IMR-90 (cell line): ENCODE measurements around the gene NR4A1. TPM values are rescaled to one million over a fixed set of nuclear protein-coding genes. Genes with fewer than 3 reads are reported as not detected.

Experiments used
- ATAC-seq: fragments of 200-7000 bp; cut with Tn5 transposase; 2 replicates; pipeline ENCODE4 v1.9.1; 2020; ENCODE audit warnings: low read depth, mild to moderate bottlenecking, moderate library complexity
- BruUV-seq: library from RNA; stranded (reverse); fragments of 400-500 nt; replicated peaks from 2 replicates; lab custom pipeline; 2021; lab: Mats Ljungman, UMichigan
- CTCF ChIA-PET: fragments of 300-600 bp; formaldehyde crosslinking; extraction: SDS; loops from one replicate; lab custom pipeline; 2021; ENCODE audit warnings: antibody characterized with exemption; lab: Yijun Ruan, JAX
- POLR2A ChIA-PET: fragments of 300-600 bp; sonication (Branson Sonifier 250); formaldehyde crosslinking; loops from one replicate; lab custom pipeline; 2022; ENCODE audit warnings: antibody characterized with exemption; ENCODE audit not compliant: unreplicated experiment; lab: Charles Lee
- DNase-seq: peaks from one replicate; pipeline ENCODE4 v3.0.0; 2013
- H2AFZ ChIP-seq: replicated peaks from 2 replicates; pipeline ENCODE3; 2013; ENCODE audit warnings: low read length, mild to moderate bottlenecking; ENCODE audit not compliant: poor library complexity
- H2AK5ac ChIP-seq: 2 replicates; pipeline ENCODE4 v1.6.1; 2013; ENCODE audit warnings: low read depth, low read length, inconsistent platforms
- H2AK9ac ChIP-seq: replicated peaks from 2 replicates; pipeline ENCODE3; 2013; ENCODE audit warnings: mild to moderate bottlenecking, low read depth, low read length, moderate library complexity; ENCODE audit not compliant: poor library complexity
- H2BK120ac ChIP-seq: 2 replicates; pipeline ENCODE4 v1.6.1; 2013; ENCODE audit warnings: low read depth, low read length, inconsistent platforms
- H2BK15ac ChIP-seq: 3 replicates; pipeline ENCODE4 v1.6.1; 2013; ENCODE audit warnings: low read depth, low read length, inconsistent platforms
- H2BK20ac ChIP-seq: 2 replicates; pipeline ENCODE4 v1.6.1; 2013; ENCODE audit warnings: low read depth, mild to moderate bottlenecking, inconsistent platforms, low read length, moderate library complexity
- H2BK5ac ChIP-seq: 2 replicates; pipeline ENCODE4 v1.6.1; 2013; ENCODE audit warnings: mild to moderate bottlenecking, low read depth, low read length, inconsistent platforms; ENCODE audit not compliant: poor library complexity, severe bottlenecking
- H3K14ac ChIP-seq: replicated peaks from 2 replicates; pipeline ENCODE4 v1.6.1; 2013; ENCODE audit warnings: low read depth, low read length, inconsistent platforms
- H3K18ac ChIP-seq: 2 replicates; pipeline ENCODE4 v1.6.1; 2013; ENCODE audit warnings: low read depth, low read length, control low read depth
- H3K23ac ChIP-seq: 2 replicates; pipeline ENCODE4 v1.6.1; 2013; ENCODE audit warnings: low read depth, low read length, inconsistent platforms
- H3K27ac ChIP-seq: 2 replicates; pipeline ENCODE4 v1.5.1; 2013; ENCODE audit warnings: mild to moderate bottlenecking, control low read depth, low read length; ENCODE audit not compliant: insufficient read depth
- H3K27me3 ChIP-seq: 2 replicates; pipeline ENCODE4 v1.6.1; 2013; ENCODE audit warnings: low read length; ENCODE audit not compliant: control insufficient read depth, insufficient read depth
- H3K36me3 ChIP-seq: 2 replicates; pipeline ENCODE4 v1.6.1; 2013; ENCODE audit warnings: low read length, mixed read lengths; ENCODE audit not compliant: control insufficient read depth, insufficient read depth
- H3K4ac ChIP-seq: 2 replicates; pipeline ENCODE4 v1.6.1; 2013; ENCODE audit warnings: low read depth, low read length, inconsistent platforms
- H3K4me1 ChIP-seq: 2 replicates; pipeline ENCODE4 v1.6.1; 2013; ENCODE audit warnings: low read length, mixed read lengths; ENCODE audit not compliant: control insufficient read depth, insufficient read depth
- H3K4me2 ChIP-seq: 2 replicates; pipeline ENCODE4 v1.6.1; 2013; ENCODE audit warnings: low read depth, mild to moderate bottlenecking, control low read depth, low read length, moderate library complexity
- H3K4me3 ChIP-seq: 2 replicates; pipeline ENCODE4 v1.5.1; 2013; ENCODE audit warnings: low read depth, mild to moderate bottlenecking, control low read depth, low read length, moderate library complexity; ENCODE audit not compliant: insufficient read depth
- H3K56ac ChIP-seq: 2 replicates; pipeline ENCODE4 v1.6.1; 2013; ENCODE audit warnings: low read length, inconsistent platforms; ENCODE audit not compliant: insufficient read depth; ENCODE audit errors: extremely low read depth
- H3K79me1 ChIP-seq, 2 experiments: 2 replicates each; pipeline ENCODE4 v1.6.1; 2013; ENCODE audit warnings: low read length in 2 of 2, inconsistent platforms in 1 of 2, low read depth in 1 of 2
- H3K9ac ChIP-seq: 2 replicates; pipeline ENCODE4 v1.6.1; 2013; ENCODE audit warnings: low read depth, low read length, control low read depth
- H3K9me1 ChIP-seq: 2 replicates; pipeline ENCODE4 v1.6.1; 2013; ENCODE audit warnings: low read length, inconsistent platforms; ENCODE audit not compliant: insufficient read depth
- H3K9me3 ChIP-seq: 2 replicates; pipeline ENCODE4 v1.6.1; 2013; ENCODE audit warnings: low read length; ENCODE audit not compliant: control insufficient read depth, insufficient read depth
- H4K20me1 ChIP-seq: 2 replicates; pipeline ENCODE4 v1.6.1; 2013; ENCODE audit warnings: low read length, inconsistent platforms; ENCODE audit not compliant: insufficient read depth
- H4K5ac ChIP-seq: 2 replicates; pipeline ENCODE4 v1.6.1; 2013; ENCODE audit warnings: mild to moderate bottlenecking, low read depth, low read length, control low read depth
- H4K8ac ChIP-seq, 2 experiments: 2 replicates each; pipeline ENCODE4 v1.6.1; 2013; ENCODE audit warnings: low read depth in 2 of 2, low read length in 2 of 2, control low read depth in 1 of 2, inconsistent platforms in 1 of 2
- H4K91ac ChIP-seq: 2 replicates; pipeline ENCODE4 v1.6.1; 2013; ENCODE audit warnings: low read depth, low read length, inconsistent platforms; ENCODE audit not compliant: insufficient read depth
- FOS ChIP-seq: fragments of 150-350 bp; IDR thresholded peaks from 2 replicates; pipeline ENCODE4 v1.6.1; 2016; ENCODE audit warnings: low read depth, low read length
- MAZ ChIP-seq: IDR thresholded peaks from 2 replicates; pipeline ENCODE4 v1.6.1; 2012; ENCODE audit warnings: low read depth, mild to moderate bottlenecking, low read length, improper control_type of control experiment, moderate library complexity, borderline replicate concordance
- MXI1 ChIP-seq: IDR thresholded peaks from 2 replicates; pipeline ENCODE4 v1.6.1; 2012; ENCODE audit warnings: low read depth, mild to moderate bottlenecking, low read length, moderate library complexity, borderline replicate concordance
- RCOR1 ChIP-seq: IDR thresholded peaks from 2 replicates; pipeline ENCODE4 v1.6.1; 2012; ENCODE audit warnings: mild to moderate bottlenecking, low read length, improper control_type of control experiment; ENCODE audit not compliant: insufficient replicate concordance
- SMC3 ChIP-seq: fragments of 150-350 bp; IDR thresholded peaks from 2 replicates; pipeline ENCODE4 v1.6.1; 2016; ENCODE audit warnings: low read depth, mild to moderate bottlenecking, antibody characterized with exemption, low read length, moderate library complexity
- USF2 ChIP-seq: fragments of 150-350 bp; IDR thresholded peaks from 2 replicates; pipeline ENCODE4 v1.6.1; 2017; ENCODE audit warnings: mild to moderate bottlenecking, antibody characterized with exemption, low read length, low read depth
- WGBS, 2 experiments: methylation state at CpG; one replicate each; pipeline versions ENCODE4 v1.1.5 to v1.1.7; 2013; ENCODE audit warnings: missing lambda C conversion rate in 2 of 2; ENCODE audit not compliant: insufficient read length in 1 of 2; ENCODE audit errors: extremely low coverage in 2 of 2; 5-methylcytosine and 5-hydroxymethylcytosine counted together
- dilution Hi-C: fragments of 300-500 bp; cut with HindIII; formaldehyde crosslinking; loops from one replicate; pipeline ENCODE4 v1.14.3; 2018; ENCODE audit warnings: low sequenced_read_pairs; ENCODE audit not compliant: unreplicated experiment
- in situ Hi-C: fragments of 300-500 bp; cut with MboI; formaldehyde crosslinking; loops from 3 replicates; pipeline ENCODE4 v1.14.3; 2019; ENCODE audit warnings: low sequenced_read_pairs, inconsistent platforms, mixed read lengths
- intact Hi-C: fragments of 100-400 bp; cut with micrococcal nuclease; formaldehyde crosslinking; loops from 2 replicates; pipeline ENCODE4 v1.10.0; 2022
- polyA plus RNA-seq, 3 experiments: library from polyadenylated mRNA; depleted of rRNA; stranded (reverse); fragments of >200 nt; gene quantifications; 2 replicates each; pipeline ENCODE4 v1.2.3, GENCODE V29; 2012; ENCODE audit warnings: low replicate concordance in 1 of 3
- total RNA-seq: library from RNA; depleted of rRNA; stranded (reverse); fragments of >200 nt; gene quantifications from 2 replicates; pipeline ENCODE4 v1.2.3, GENCODE V29; 2012

NR4A1 gene
- total and polyA plus RNA-seq, 2 of the 4 experiments (the other 2 are of a cell fraction): 6.6 to 34.1 TPM

GRCh38 chr12:52038447-52038846, 12.8 kb upstream of the NR4A1 start:
- H3K23ac ChIP-seq: peak overlapping the region; percentile 42
- H4K91ac ChIP-seq: no peak overlapping the region
- peaks cover 38% of the 10 kb centered on the region for H4K20me1 ChIP-seq
- no peak for ATAC-seq
- no peak overlapping the region for H2BK20ac ChIP-seq
- ChIA-PET CTCF (no interaction called here), POLR2A (no interaction called here)
- peak overlapping the region; percentile 2; the same call in 1 of the 2 replicates for H3K4me3 ChIP-seq
- no peaks in the 10 kb centered on the region for H3K9me3 ChIP-seq
- no TSS peak for BruUV-seq
- no peak overlapping the region for H2BK15ac ChIP-seq
- no peak overlapping the region for H3K27ac ChIP-seq
- H3K27me3 ChIP-seq: no peaks in the 10 kb centered on the region
- WGBS, 2 experiments: 90% methylated on average over 3 of the region's 6 CpGs; no CpG with 5 or more reads in 1 of the 2 experiments
- DNase-seq: peak; percentile 48
- dilution Hi-C loops: no loop called here
- H4K8ac ChIP-seq: no peak overlapping the region
- no peak overlapping the region for H3K56ac ChIP-seq
- in situ Hi-C loops: no loop called here
- H3K36me3 ChIP-seq: peaks cover 3% of the 10 kb centered on the region; the same call in 1 of the 2 replicates
- peaks cover 4% of the 10 kb centered on the region for H3K4me1 ChIP-seq
- H2BK5ac ChIP-seq: no peak overlapping the region
- H2AK5ac ChIP-seq: 0 out of 2 replicates have a peak overlapping the region, but pooled peaks have one; percentile 63
- H3K18ac ChIP-seq: no peak overlapping the region
- H3K14ac ChIP-seq: no peak overlapping the region; the same call in 1 of the 2 replicates
- H2AK9ac ChIP-seq: peak overlapping the region; percentile 48
- TF ChIP-seq FOS (no peak), SMC3 (no peak), USF2 (peak; percentile 51; the same call in 1 of the 2 replicates), MAZ (no peak), MXI1 (no peak), RCOR1 (no peak)
- H3K9ac ChIP-seq: no peak overlapping the region; the same call in 1 of the 2 replicates
- H3K79me1 ChIP-seq: peaks cover 13 to 60% of the 10 kb centered on the region in 2 experiments; a peak in 3 of 4 replicates
- no peak overlapping the region for H2AFZ ChIP-seq
- peaks cover 28% of the 10 kb centered on the region for H3K9me1 ChIP-seq
- no peak overlapping the region for H2BK120ac ChIP-seq
- H3K4me2 ChIP-seq: peak overlapping the region; percentile 17; the same call in 1 of the 2 replicates
- H3K4ac ChIP-seq: peak overlapping the region; percentile 49; the same call in 1 of the 2 replicates
- intact Hi-C loops: no loop called here
- H4K5ac ChIP-seq: no peak overlapping the region
